ENCODE measurements around the gene KIF12. TPM values are rescaled to one million over a fixed set of nuclear protein-coding genes. Genes with fewer than 3 reads are reported as not detected.
A peak's percentile ranks its signal among the peaks of the same experiment; 100 is the strongest.

KIF12 gene
- total and polyA plus RNA-seq, 3 experiments from 2014 or later, result not detected

DNA sequence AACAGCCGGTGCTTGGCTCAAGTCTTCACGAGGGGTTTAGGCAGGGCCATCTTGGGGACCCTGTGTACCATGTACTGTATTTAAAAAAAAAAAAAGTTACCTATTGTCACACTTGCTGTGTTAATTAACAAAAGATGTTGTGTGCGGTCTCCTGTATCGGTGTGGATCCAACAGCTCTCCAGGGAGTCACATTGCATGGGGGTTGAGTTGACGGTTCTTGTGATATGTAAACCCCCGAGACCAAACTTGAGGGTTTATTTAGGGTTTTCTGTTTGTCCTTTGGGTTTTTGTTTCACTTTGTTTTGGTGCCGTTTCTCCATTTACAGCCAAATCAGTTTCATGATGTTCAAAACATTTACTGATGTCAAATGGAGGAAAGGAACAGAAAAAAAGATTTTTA lies 43.2 kb downstream of the KIF12 start:
- POLR2A ChIA-PET, result no interaction called here
- no peaks in the 10 kb centered on the region for H3K4me1 ChIP-seq (ENCODE audit: insufficient read depth, low read length)
- Mint-ChIP-seq H3K27me3 (peaks cover 0 to 7% of the 10 kb centered on the region in 2 donors), H3K36me3 (no peaks in the 10 kb centered on the region), H3K4me1 (no peaks in the 10 kb centered on the region), H3K9me3 (no peaks in the 10 kb centered on the region), H3K4me3 (no peak overlapping the region), H3K27ac (no peak overlapping the region)
- CTCF ChIA-PET, result no interaction called here
- no peaks in the 10 kb centered on the region for H3K36me3 ChIP-seq (ENCODE audit: insufficient read depth, low read length)
- no peak for DNase-seq
- H3K27me3 ChIP-seq (ENCODE audit: insufficient read depth, low read length, poor library complexity, severe bottlenecking), result no peaks in the 10 kb centered on the region
- H3K27ac ChIP-seq (ENCODE audit: low read depth, low read length), result no peak overlapping the region
- no peaks in the 10 kb centered on the region for H3K9me3 ChIP-seq (ENCODE audit: low read length)
- no peak overlapping the region for H3K4me3 ChIP-seq (ENCODE audit: low read length)

DNA sequence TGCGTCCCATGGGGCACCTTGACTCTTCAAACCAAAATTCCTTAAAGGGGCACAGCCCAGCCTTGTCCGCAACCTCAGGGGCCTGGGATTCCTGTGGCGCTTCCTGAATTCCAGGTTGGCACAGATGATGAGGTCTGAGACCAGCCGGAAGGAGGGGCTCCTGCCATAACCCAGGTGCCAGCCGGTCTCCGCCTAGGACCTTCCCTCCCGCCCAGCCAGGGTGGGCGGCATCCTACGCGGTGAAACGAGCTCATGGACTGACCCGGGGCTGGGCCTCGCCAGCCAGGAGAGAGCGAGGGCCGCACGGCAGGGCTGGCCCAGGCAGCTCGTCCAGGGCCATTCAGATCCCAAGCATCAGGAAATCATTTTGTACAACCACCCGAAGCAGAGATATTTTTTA lies 44.0 kb downstream of the KIF12 start:
- Mint-ChIP-seq H3K36me3 (peaks cover 0 to 3% (median 0%) of the 10 kb centered on the region in 3 donors), H3K4me1 (no peaks in the 10 kb centered on the region), H3K9me3 (no peaks in the 10 kb centered on the region), H3K27ac (no peak overlapping the region), H3K4me3 (no peak overlapping the region), H3K27me3 (peaks cover 0 to 7% of the 10 kb centered on the region in 2 donors)
- no peak for DNase-seq
- H3K9me3 ChIP-seq (ENCODE audit: low read length), result no peaks in the 10 kb centered on the region
- no peaks in the 10 kb centered on the region for H3K4me1 ChIP-seq (ENCODE audit: insufficient read depth, low read length)
- H3K4me3 ChIP-seq (ENCODE audit: low read length), result no peak overlapping the region
- ChIA-PET POLR2A (no interaction called here), CTCF (no interaction called here)
- H3K27ac ChIP-seq (ENCODE audit: low read depth, low read length), result no peak overlapping the region
- no peaks in the 10 kb centered on the region for H3K36me3 ChIP-seq (ENCODE audit: insufficient read depth, low read length)
- no peaks in the 10 kb centered on the region for H3K27me3 ChIP-seq (ENCODE audit: insufficient read depth, low read length, poor library complexity, severe bottlenecking)

GRCh38 chr9:114054191-114054690 lies 44.9 kb downstream of the KIF12 start:
- no peak for DNase-seq

DNA sequence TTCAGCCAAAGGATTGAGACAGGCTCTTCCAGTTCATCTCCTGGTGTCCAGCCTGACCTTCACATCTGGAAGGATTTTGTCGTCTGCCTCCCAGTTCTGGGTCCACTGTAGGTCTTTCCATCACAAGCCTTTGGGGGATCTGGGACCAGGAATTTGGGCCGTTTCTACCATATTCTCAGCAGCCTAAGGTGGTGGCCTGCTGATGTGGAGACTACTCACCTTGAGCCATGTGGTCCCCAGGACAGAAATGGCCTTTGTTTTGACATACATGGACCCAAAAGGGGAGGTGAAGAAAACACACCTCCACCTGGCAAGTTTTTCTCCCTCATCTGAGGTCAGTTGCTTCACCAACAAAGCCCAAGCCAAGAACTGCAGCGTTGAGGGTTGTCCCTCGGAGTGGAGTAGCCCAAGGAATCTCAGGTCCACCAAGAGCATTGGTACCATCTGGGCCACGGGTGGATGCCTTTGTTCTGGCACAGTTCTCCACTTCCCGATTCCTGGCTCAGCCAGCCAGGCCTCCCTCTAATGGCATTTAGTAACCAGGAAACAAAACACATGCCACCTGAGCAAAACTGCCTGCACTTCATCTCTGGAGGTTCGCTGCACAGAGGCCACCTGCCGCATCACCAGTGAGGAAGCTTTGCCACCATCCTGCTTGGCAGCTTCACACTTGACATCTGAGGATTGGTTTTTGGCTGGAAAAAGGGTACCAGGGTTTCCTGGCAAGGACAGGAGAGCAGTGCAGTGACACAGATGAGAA lies 45.7 kb downstream of the KIF12 start:
- no peak for DNase-seq
- Histone ChIP-seq H3K27me3 (ENCODE audit: insufficient read depth, low read length, poor library complexity, severe bottlenecking) (no peaks in the 10 kb centered on the region), H3K4me1 (ENCODE audit: insufficient read depth, low read length) (no peaks in the 10 kb centered on the region), H3K36me3 (ENCODE audit: insufficient read depth, low read length) (no peaks in the 10 kb centered on the region), H3K9me3 (ENCODE audit: low read length) (no peaks in the 10 kb centered on the region), H3K27ac (ENCODE audit: low read depth, low read length) (no peak overlapping the region), H3K4me3 (ENCODE audit: low read length) (no peak overlapping the region)
- no peaks in the 10 kb centered on the region for H3K9me3 Mint-ChIP-seq
- H3K27me3 Mint-ChIP-seq, result peaks cover under 1 to 7% of the 10 kb centered on the region in 2 donors
- ChIA-PET POLR2A (no interaction called here), CTCF (no interaction called here)
- H3K36me3 Mint-ChIP-seq, result peaks cover 0 to 8% (median 2%) of the 10 kb centered on the region in 3 donors
- H3K4me3 Mint-ChIP-seq, result no peak overlapping the region
- peak overlapping the region in 1 of 8 donors; percentile 60 for H3K27ac Mint-ChIP-seq
- no peaks in the 10 kb centered on the region for H3K4me1 Mint-ChIP-seq

More at GRCh38 chr9:114054191-114054690, 44.9 kb downstream of the KIF12 start:
- Histone ChIP-seq H3K27me3 (ENCODE audit: insufficient read depth, low read length, poor library complexity, severe bottlenecking) (no peaks in the 10 kb centered on the region), H3K27ac (ENCODE audit: low read depth, low read length) (no peak overlapping the region), H3K9me3 (ENCODE audit: low read length) (no peaks in the 10 kb centered on the region), H3K36me3 (ENCODE audit: insufficient read depth, low read length) (no peaks in the 10 kb centered on the region), H3K4me3 (ENCODE audit: low read length) (no peak overlapping the region), H3K4me1 (ENCODE audit: insufficient read depth, low read length) (no peaks in the 10 kb centered on the region)
- H3K4me3 Mint-ChIP-seq, result no peak overlapping the region
- peaks cover 0 to 7% of the 10 kb centered on the region in 2 donors for H3K27me3 Mint-ChIP-seq
- H3K4me1 Mint-ChIP-seq, result no peaks in the 10 kb centered on the region
- POLR2A ChIA-PET, result no interaction called here
- CTCF ChIA-PET, result no interaction called here
- peaks cover 0 to 6% (median 2%) of the 10 kb centered on the region in 3 donors for H3K36me3 Mint-ChIP-seq
- peak overlapping the region in 1 of 8 donors; percentile 54 for H3K27ac Mint-ChIP-seq
- no peaks in the 10 kb centered on the region for H3K9me3 Mint-ChIP-seq

DNA sequence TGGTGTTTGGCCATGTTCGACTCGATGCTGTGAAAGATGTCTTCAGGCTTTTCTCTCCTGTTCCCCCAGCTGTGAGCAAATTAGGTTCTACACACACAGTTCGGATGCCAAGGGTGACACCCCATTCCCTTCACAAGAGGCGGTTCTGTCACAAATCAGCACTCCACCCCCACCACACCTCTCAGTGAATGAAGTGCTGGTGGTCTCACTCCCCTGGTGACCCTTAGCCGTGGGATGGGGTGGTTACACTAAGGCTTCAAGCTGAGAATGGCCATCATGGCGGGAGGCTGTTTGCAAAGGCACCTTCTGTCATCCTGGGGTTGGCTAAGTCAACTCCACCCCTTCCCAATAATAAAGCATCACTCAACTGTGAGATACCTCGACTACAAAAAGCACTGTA lies 47.4 kb downstream of the KIF12 start:
- peaks cover 0 to 11% (median 2%) of the 10 kb centered on the region in 3 donors for H3K36me3 Mint-ChIP-seq
- peaks cover 8 to 14% of the 10 kb centered on the region in 2 donors for H3K27me3 Mint-ChIP-seq
- no peaks in the 10 kb centered on the region for H3K4me1 Mint-ChIP-seq
- Histone ChIP-seq H3K36me3 (ENCODE audit: insufficient read depth, low read length) (no peaks in the 10 kb centered on the region), H3K27me3 (ENCODE audit: insufficient read depth, low read length, poor library complexity, severe bottlenecking) (no peaks in the 10 kb centered on the region), H3K27ac (ENCODE audit: low read depth, low read length) (no peak overlapping the region), H3K9me3 (ENCODE audit: low read length) (no peaks in the 10 kb centered on the region), H3K4me3 (ENCODE audit: low read length) (no peak overlapping the region), H3K4me1 (ENCODE audit: insufficient read depth, low read length) (no peaks in the 10 kb centered on the region)
- ChIA-PET CTCF (no interaction called here), POLR2A (no interaction called here)
- H3K27ac Mint-ChIP-seq, result no peak overlapping the region
- no peak overlapping the region for H3K4me3 Mint-ChIP-seq
- DNase-seq, result no peak
- H3K9me3 Mint-ChIP-seq, result peaks cover 0 to 3% (median 0%) of the 10 kb centered on the region in 5 donors

- Histone ChIP-seq H3K4me1 (ENCODE audit: insufficient read depth, low read length) (no peaks in the 10 kb centered on the region), H3K27ac (ENCODE audit: low read depth, low read length) (no peak overlapping the region), H3K36me3 (ENCODE audit: insufficient read depth, low read length) (no peaks in the 10 kb centered on the region), H3K4me3 (ENCODE audit: low read length) (no peak overlapping the region), H3K9me3 (ENCODE audit: low read length) (no peaks in the 10 kb centered on the region), H3K27me3 (ENCODE audit: insufficient read depth, low read length, poor library complexity, severe bottlenecking) (no peaks in the 10 kb centered on the region)
- CTCF ChIA-PET, result no interaction called here
- H3K9me3 Mint-ChIP-seq, result peaks cover 0 to 3% (median 0%) of the 10 kb centered on the region in 5 donors
- no peaks in the 10 kb centered on the region for H3K4me1 Mint-ChIP-seq
- peaks cover 8 to 18% of the 10 kb centered on the region in 2 donors for H3K27me3 Mint-ChIP-seq
- H3K36me3 Mint-ChIP-seq, result peaks cover 0 to 11% (median 2%) of the 10 kb centered on the region in 3 donors
- DNase-seq, result no peak
- POLR2A ChIA-PET, result no interaction called here
- H3K4me3 Mint-ChIP-seq, result no peak overlapping the region
- no peak overlapping the region for H3K27ac Mint-ChIP-seq
Observed at GRCh38 chr9:114051281-114051680, 47.8 kb downstream of the KIF12 start.

- Mint-ChIP-seq H3K9me3 (peaks cover 0 to 3% (median 0%) of the 10 kb centered on the region in 5 donors), H3K27ac (no peak overlapping the region), H3K36me3 (peaks cover 0 to 11% (median 2%) of the 10 kb centered on the region in 3 donors), H3K4me3 (no peak overlapping the region), H3K27me3 (peaks cover 3 to 18% of the 10 kb centered on the region in 2 donors), H3K4me1 (no peaks in the 10 kb centered on the region)
- Histone ChIP-seq H3K36me3 (ENCODE audit: insufficient read depth, low read length) (no peaks in the 10 kb centered on the region), H3K27me3 (ENCODE audit: insufficient read depth, low read length, poor library complexity, severe bottlenecking) (no peaks in the 10 kb centered on the region), H3K27ac (ENCODE audit: low read depth, low read length) (no peak overlapping the region), H3K4me3 (ENCODE audit: low read length) (no peak overlapping the region), H3K4me1 (ENCODE audit: insufficient read depth, low read length) (no peaks in the 10 kb centered on the region), H3K9me3 (ENCODE audit: low read length) (no peaks in the 10 kb centered on the region)
- ChIA-PET POLR2A (no interaction called here), CTCF (no interaction called here)
- DNase-seq, result no peak
Observed at GRCh38 chr9:114050646-114051045, 48.4 kb downstream of the KIF12 start.

DNA sequence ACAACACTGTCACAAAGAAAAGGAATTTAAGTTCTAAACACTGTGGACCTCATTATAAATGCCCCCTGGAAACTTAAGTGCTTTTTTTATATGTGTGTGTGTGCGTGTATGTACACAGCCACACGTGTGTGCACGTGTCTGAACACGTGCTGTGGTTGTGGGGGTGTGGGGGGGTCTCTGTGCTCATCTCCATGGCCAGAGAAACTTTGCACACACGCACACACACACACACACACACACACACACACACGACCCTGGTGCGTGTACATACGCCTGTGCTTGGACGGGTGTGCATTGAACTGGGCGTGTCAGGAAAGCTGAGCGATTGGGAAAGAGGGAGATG lies 48.9 kb downstream of the KIF12 start:
- ChIA-PET CTCF (no interaction called here), POLR2A (no interaction called here)
- no peak overlapping the region for H3K4me3 Mint-ChIP-seq
- H3K9me3 Mint-ChIP-seq, result peaks cover 0 to 3% (median 0%) of the 10 kb centered on the region in 5 donors
- no peaks in the 10 kb centered on the region for H3K4me1 ChIP-seq (ENCODE audit: insufficient read depth, low read length)
- H3K27me3 ChIP-seq (ENCODE audit: insufficient read depth, low read length, poor library complexity, severe bottlenecking), result no peaks in the 10 kb centered on the region
- peaks cover 0 to 11% (median 2%) of the 10 kb centered on the region in 3 donors for H3K36me3 Mint-ChIP-seq
- no peaks in the 10 kb centered on the region for H3K4me1 Mint-ChIP-seq
- H3K27ac ChIP-seq (ENCODE audit: low read depth, low read length), result no peak overlapping the region
- no peaks in the 10 kb centered on the region for H3K9me3 ChIP-seq (ENCODE audit: low read length)
- no peak for DNase-seq
- H3K27ac Mint-ChIP-seq, result peak overlapping the region in 1 of 8 donors; percentile 38
- no peaks in the 10 kb centered on the region for H3K36me3 ChIP-seq (ENCODE audit: insufficient read depth, low read length)
- H3K4me3 ChIP-seq (ENCODE audit: low read length), result no peak overlapping the region
- H3K27me3 Mint-ChIP-seq, result peaks cover 3 to 18% of the 10 kb centered on the region in 2 donors
